GM21360 (cell line): ENCODE data around the gene ALDH1A3.

Experiments
- ATAC-seq: cut with Tn5 transposase; IDR thresholded peaks from one replicate; pipeline ENCODE4 v1.9.1; 2021; ENCODE audit warnings: mild to moderate bottlenecking, moderate library complexity; ENCODE audit not compliant: unreplicated experiment

Gene ALDH1A3

GRCh38 chr15:100900795-100901169, 21.2 kb downstream of the ALDH1A3 start:
- no peak for ATAC-seq

GRCh38 chr15:100901296-100901695, 21.7 kb downstream of the ALDH1A3 start:
- no peak for ATAC-seq

GRCh38 chr15:100901702-100902435, 22.2 kb downstream of the ALDH1A3 start:
- no peak for ATAC-seq

- ATAC-seq: no peak
Observed at GRCh38 chr15:100902436-100903167, 23.0 kb downstream of the ALDH1A3 start.

- no peak for ATAC-seq
Observed at GRCh38 chr15:100903168-100903554, 23.5 kb downstream of the ALDH1A3 start.

- no peak for ATAC-seq
Observed at GRCh38 chr15:100905850-100906249, 26.2 kb downstream of the ALDH1A3 start.

GRCh38 chr15:100908466-100908865, 28.8 kb downstream of the ALDH1A3 start:
- ATAC-seq: no peak

GRCh38 chr15:100909565-100909964, 29.9 kb downstream of the ALDH1A3 start:
- no peak for ATAC-seq

- no peak for ATAC-seq
Observed at GRCh38 chr15:100909989-100910955, 30.6 kb downstream of the ALDH1A3 start.

GRCh38 chr15:100911086-100911485, 31.5 kb downstream of the ALDH1A3 start:
- ATAC-seq: no peak

GRCh38 chr15:100913961-100914360, 34.3 kb downstream of the ALDH1A3 start:
- ATAC-seq: no peak

- ATAC-seq: no peak
Observed at GRCh38 chr15:100914876-100915275, 35.2 kb downstream of the ALDH1A3 start.

- peak; percentile 53 for ATAC-seq
Observed at GRCh38 chr15:100918034-100918689, 38.5 kb downstream of the ALDH1A3 start.

- no peak for ATAC-seq
Observed at GRCh38 chr15:100918690-100919480, 39.3 kb downstream of the ALDH1A3 start, which contains the start of gene LRRK1. Gene LRRK1 (plus strand): TSS chr15:100919357. CDS start chr15:100924633, 5,276 bp downstream.

GRCh38 chr15:100919481-100920405, 40.1 kb downstream of the ALDH1A3 start:
- no peak for ATAC-seq

GRCh38 chr15:100920516-100921135, 41.0 kb downstream of the ALDH1A3 start:
- no peak for ATAC-seq

- peak; percentile 19 for ATAC-seq
Observed at GRCh38 chr15:100922192-100923040, 42.8 kb downstream of the ALDH1A3 start.
